Hypothalamus (tissue), 51 donors: ENCODE results near the gene GPR151.

ENCODE experiments used
- DNase-seq, 51 donors: peaks; one replicate each; lab custom pipeline; 2025; lab: John Stamatoyannopoulos, UW

GPR151 gene

GRCh38 chr5:146521403-146522106, 5.6 kb upstream of the GPR151 start:
- no peak for DNase-seq

- no peak for DNase-seq
Observed at GRCh38 chr5:146520731-146521130, 4.7 kb upstream of the GPR151 start.

- DNase-seq, result no peak
Observed at GRCh38 chr5:146519554-146519953, 3.6 kb upstream of the GPR151 start.

- DNase-seq, result no peak
Observed at GRCh38 chr5:146515473-146516150, 378 bp downstream of the GPR151 start.

- DNase-seq, result no peak
Observed at GRCh38 chr5:146514575-146514974, 1.4 kb downstream of the GPR151 start.

- no peak for DNase-seq
Observed at GRCh38 chr5:146513462-146513861, 2.5 kb downstream of the GPR151 start.

- DNase-seq, result no peak
Observed at GRCh38 chr5:146510559-146511125, 5.3 kb downstream of the GPR151 start.

- DNase-seq, result no peak
Observed at GRCh38 chr5:146507428-146507827, 8.6 kb downstream of the GPR151 start.

- no peak for DNase-seq
Observed at GRCh38 chr5:146499680-146500079, 16.3 kb downstream of the GPR151 start.

GRCh38 chr5:146494656-146495055, 21.3 kb downstream of the GPR151 start:
- no peak for DNase-seq

- DNase-seq, result no peak
Observed at GRCh38 chr5:146490089-146490843, 25.7 kb downstream of the GPR151 start.

GRCh38 chr5:146484714-146485391, 31.1 kb downstream of the GPR151 start:
- no peak for DNase-seq

GRCh38 chr5:146482775-146483174, 33.2 kb downstream of the GPR151 start:
- DNase-seq, result no peak

- DNase-seq, result no peak
Observed at GRCh38 chr5:146475906-146476305, 40.1 kb downstream of the GPR151 start.

- no peak for DNase-seq
Observed at GRCh38 chr5:146475190-146475780, 40.7 kb downstream of the GPR151 start.

GRCh38 chr5:146474065-146474464, 41.9 kb downstream of the GPR151 start:
- DNase-seq, result no peak

- no peak for DNase-seq
Observed at GRCh38 chr5:146467760-146468159, 48.2 kb downstream of the GPR151 start.

GRCh38 chr5:146466521-146467349, 49.3 kb downstream of the GPR151 start:
- DNase-seq, result no peak

- DNase-seq, result no peak
Observed at GRCh38 chr5:146463446-146463845, 52.5 kb downstream of the GPR151 start.
